ENCODE measurements around the gene PAX8.

DNA sequence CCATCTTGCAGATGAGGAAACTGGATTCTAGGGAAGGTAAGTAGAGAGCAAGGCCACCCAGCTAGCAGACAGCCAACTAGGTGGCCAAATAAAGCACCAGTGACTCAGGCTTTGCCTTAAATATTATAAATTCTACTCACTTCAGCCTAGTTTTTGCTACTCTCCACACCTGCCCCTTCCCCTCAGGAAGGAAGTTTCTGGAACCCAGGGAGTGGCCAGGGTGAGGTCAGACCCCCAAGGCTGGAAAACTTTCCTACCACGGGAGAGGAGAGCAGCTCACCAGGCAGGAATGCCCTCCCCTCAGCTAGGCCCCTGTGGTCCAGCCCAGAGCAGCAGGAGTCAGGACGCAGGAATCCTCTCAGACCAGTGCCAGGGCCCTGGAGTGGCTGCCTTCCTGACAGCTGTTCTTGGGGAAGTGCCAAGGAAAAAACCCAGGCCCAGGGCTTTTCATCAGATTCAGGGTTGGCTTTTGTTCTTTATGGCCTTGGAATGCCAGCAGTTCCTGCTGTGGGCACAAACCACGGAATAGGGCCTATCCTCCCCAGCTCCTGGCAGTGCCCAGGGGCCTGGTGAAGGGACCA is 5.1 kb upstream of the PAX8 start:
- TF ChIP-seq, protein P1, sequence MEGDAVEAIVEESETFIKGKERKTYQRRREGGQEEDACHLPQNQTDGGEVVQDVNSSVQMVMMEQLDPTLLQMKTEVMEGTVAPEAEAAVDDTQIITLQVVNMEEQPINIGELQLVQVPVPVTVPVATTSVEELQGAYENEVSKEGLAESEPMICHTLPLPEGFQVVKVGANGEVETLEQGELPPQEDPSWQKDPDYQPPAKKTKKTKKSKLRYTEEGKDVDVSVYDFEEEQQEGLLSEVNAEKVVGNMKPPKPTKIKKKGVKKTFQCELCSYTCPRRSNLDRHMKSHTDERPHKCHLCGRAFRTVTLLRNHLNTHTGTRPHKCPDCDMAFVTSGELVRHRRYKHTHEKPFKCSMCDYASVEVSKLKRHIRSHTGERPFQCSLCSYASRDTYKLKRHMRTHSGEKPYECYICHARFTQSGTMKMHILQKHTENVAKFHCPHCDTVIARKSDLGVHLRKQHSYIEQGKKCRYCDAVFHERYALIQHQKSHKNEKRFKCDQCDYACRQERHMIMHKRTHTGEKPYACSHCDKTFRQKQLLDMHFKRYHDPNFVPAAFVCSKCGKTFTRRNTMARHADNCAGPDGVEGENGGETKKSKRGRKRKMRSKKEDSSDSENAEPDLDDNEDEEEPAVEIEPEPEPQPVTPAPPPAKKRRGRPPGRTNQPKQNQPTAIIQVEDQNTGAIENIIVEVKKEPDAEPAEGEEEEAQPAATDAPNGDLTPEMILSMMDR (IDR thresholded peaks at IDR 0.05; ENCODE audit: low read depth, low read length, poor library complexity, severe bottlenecking): no peak
- TF ChIP-seq EZH2phosphoT487 (IDR thresholded peaks at IDR 0.05; ENCODE audit: borderline replicate concordance, low read length): no peak
